HepG2 (cell line): ENCODE results near the gene HSF4. TPM values are rescaled to one million over a fixed set of nuclear protein-coding genes. Genes with fewer than 3 reads are reported as not detected.

ENCODE experiments used
- AGO1 ChIP-seq: fragments of 200-400 bp; formaldehyde crosslinking; IDR thresholded peaks from 2 replicates; pipeline ENCODE4 v1.6.1; 2017; ENCODE audit warnings: mild to moderate bottlenecking, low read depth, low read length, moderate library complexity; ENCODE audit not compliant: poor library complexity, severe bottlenecking
- GABPA ChIP-seq, 2 experiments: IDR thresholded peaks; 2 replicates each; pipeline ENCODE4 v1.6.1; 2011 to 2016; ENCODE audit warnings: low read depth in 2 of 2, low read length in 1 of 2, missing biosample characterization in 1 of 2, missing genetic modification characterization in 1 of 2
- GLI4 ChIP-seq: sonication (generic); formaldehyde crosslinking; IDR thresholded peaks from 2 replicates; pipeline ENCODE4 v1.5.1; 2020; ENCODE audit warnings: missing genetic modification reagents, mild to moderate bottlenecking, moderate library complexity, borderline replicate concordance
- SMARCC2 ChIP-seq: fragments of 450-650 bp; IDR thresholded peaks from 2 replicates; pipeline ENCODE4 v1.6.1; 2017; ENCODE audit warnings: antibody characterized with exemption, mild to moderate bottlenecking
- SP2 ChIP-seq: sonication (generic); formaldehyde crosslinking; IDR thresholded peaks from 2 replicates; pipeline ENCODE4 v1.5.1; 2020; ENCODE audit warnings: mild to moderate bottlenecking, missing genetic modification reagents
- SSRP1 ChIP-seq: IDR thresholded peaks from 2 replicates; pipeline ENCODE4 v1.6.1; 2016; ENCODE audit warnings: control low read depth
- ZFP41 ChIP-seq: sonication (generic); formaldehyde crosslinking; IDR thresholded peaks from 2 replicates; pipeline ENCODE4 v1.4.0; 2020; ENCODE audit warnings: mild to moderate bottlenecking, missing genetic modification reagents, borderline replicate concordance
- ZFYVE20 ChIP-seq: sonication (generic); formaldehyde crosslinking; IDR thresholded peaks from 2 replicates; pipeline ENCODE4 v1.8.0; 2023; ENCODE audit warnings: low read depth, mild to moderate bottlenecking, moderate library complexity, missing genetic modification reagents, borderline replicate concordance
- ZNF230 ChIP-seq: sonication (generic); formaldehyde crosslinking; IDR thresholded peaks from 2 replicates; pipeline ENCODE4 v1.4.0; 2020; ENCODE audit warnings: mild to moderate bottlenecking, missing genetic modification reagents
- ZNF274 ChIP-seq: sonication (generic); formaldehyde crosslinking; IDR thresholded peaks from 2 replicates; pipeline ENCODE4 v1.5.1; 2020; ENCODE audit warnings: mild to moderate bottlenecking, missing genetic modification reagents
- ZNF501 ChIP-seq: sonication (generic); formaldehyde crosslinking; IDR thresholded peaks from 2 replicates; pipeline ENCODE4 v1.5.1; 2020; ENCODE audit warnings: mild to moderate bottlenecking, moderate library complexity, missing genetic modification reagents
- ZNF782 ChIP-seq: sonication (generic); formaldehyde crosslinking; IDR thresholded peaks from 2 replicates; pipeline ENCODE4 v1.4.0; 2020; ENCODE audit warnings: missing genetic modification reagents, mild to moderate bottlenecking, borderline replicate concordance
- ZNF883 ChIP-seq: sonication (generic); formaldehyde crosslinking; IDR thresholded peaks from 2 replicates; pipeline ENCODE4 v1.5.1; 2020; ENCODE audit warnings: mild to moderate bottlenecking, missing genetic modification reagents; ENCODE audit errors: not compliant biosample characterization
- polyA plus RNA-seq, 8 experiments: library from polyadenylated mRNA; depleted of rRNA in 3 of 8; stranded (reverse) in 7 of 8; unstranded in 1 of 8; fragments of >200 nt; fragmentation: Illumina TruSeq in 4 of 8; extraction: Trizol in 4 of 8; gene quantifications; 2 replicates each; pipeline versions ENCODE4 v1.2.1 to v1.2.3, GENCODE V29; 2011 to 2016; ENCODE audit warnings: low read depth in 4 of 8, missing spikeins in 1 of 8, mixed read lengths in 1 of 8; ENCODE audit not compliant: insufficient read depth in 1 of 8
- total RNA-seq, 5 experiments: library from RNA; depleted of rRNA; stranded (reverse); fragments of >200 nt; fragmentation: Illumina TruSeq; extraction: Trizol; gene quantifications; 2 replicates each; pipeline ENCODE4 v1.2.3, GENCODE V29; 2016; ENCODE audit warnings: low read depth in 1 of 5
- TF ChIP-seq, protein P1 (sequence below): sonication (generic); formaldehyde crosslinking; IDR thresholded peaks from 2 replicates; pipeline ENCODE4 v1.8.1; 2022; ENCODE audit warnings: mild to moderate bottlenecking, missing genetic modification reagents
- TF ChIP-seq, protein P2 (sequence below): sonication (generic); formaldehyde crosslinking; IDR thresholded peaks from 2 replicates; pipeline ENCODE4 v1.8.0; 2022; ENCODE audit warnings: missing genetic modification reagents, mild to moderate bottlenecking, moderate library complexity, borderline replicate concordance
- TF ChIP-seq, protein P3 (sequence below): sonication (generic); formaldehyde crosslinking; IDR thresholded peaks from 2 replicates; pipeline ENCODE4 v1.8.1; 2023; ENCODE audit warnings: mild to moderate bottlenecking, moderate library complexity, missing genetic modification reagents
- TF ChIP-seq, protein P4 (sequence below): IDR thresholded peaks from 2 replicates; pipeline ENCODE4 v1.6.1; 2016; ENCODE audit warnings: missing compliant biosample characterization, missing genetic modification reagents, borderline replicate concordance
- TF ChIP-seq, protein P5 (sequence below): sonication (generic); formaldehyde crosslinking; IDR thresholded peaks from 2 replicates; pipeline ENCODE4 v1.4.0; 2020; ENCODE audit warnings: mild to moderate bottlenecking, missing genetic modification reagents
- TF ChIP-seq, protein P6 (sequence below): sonication (generic); formaldehyde crosslinking; IDR thresholded peaks from 2 replicates; pipeline ENCODE4 v1.5.1; 2020; ENCODE audit warnings: missing genetic modification reagents, mild to moderate bottlenecking, borderline replicate concordance

Gene HSF4
- total and polyA plus RNA-seq, 2 of the 13 experiments (the other 11 are each of a cell fraction or from before 2014, with no cell fraction given) = 3.5 to 16.9 TPM

DNA sequence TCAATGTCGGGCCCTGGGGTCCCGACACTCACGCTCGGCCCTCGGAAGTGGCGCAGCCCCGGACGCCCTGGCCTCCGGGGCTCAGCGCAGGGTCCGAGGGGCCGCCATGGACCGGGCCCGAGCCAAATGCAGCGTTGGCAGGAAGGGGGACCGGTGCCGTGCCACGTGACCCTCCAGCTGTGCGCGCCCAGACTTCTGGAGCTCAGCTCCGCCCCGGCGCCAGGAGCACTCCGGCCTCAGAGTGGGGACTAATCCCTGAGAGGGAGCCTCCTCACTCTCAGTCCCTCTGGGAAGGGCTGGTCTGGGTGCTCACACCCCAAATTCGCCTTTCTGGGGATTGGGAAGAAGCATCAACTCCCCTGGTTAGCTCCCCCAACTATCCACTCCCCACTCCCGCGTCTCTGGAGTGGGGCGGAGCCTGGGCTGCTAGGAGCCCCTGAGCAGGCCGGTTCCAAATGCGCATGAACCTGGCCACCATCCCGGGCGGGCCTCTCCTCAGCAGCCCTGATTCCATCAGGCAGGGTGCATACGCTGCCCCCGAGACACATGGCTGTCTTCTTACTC lies 13.6 kb upstream of the HSF4 start, which contains the start of gene B3GNT9 (continued):
- TF ChIP-seq, protein P1, sequence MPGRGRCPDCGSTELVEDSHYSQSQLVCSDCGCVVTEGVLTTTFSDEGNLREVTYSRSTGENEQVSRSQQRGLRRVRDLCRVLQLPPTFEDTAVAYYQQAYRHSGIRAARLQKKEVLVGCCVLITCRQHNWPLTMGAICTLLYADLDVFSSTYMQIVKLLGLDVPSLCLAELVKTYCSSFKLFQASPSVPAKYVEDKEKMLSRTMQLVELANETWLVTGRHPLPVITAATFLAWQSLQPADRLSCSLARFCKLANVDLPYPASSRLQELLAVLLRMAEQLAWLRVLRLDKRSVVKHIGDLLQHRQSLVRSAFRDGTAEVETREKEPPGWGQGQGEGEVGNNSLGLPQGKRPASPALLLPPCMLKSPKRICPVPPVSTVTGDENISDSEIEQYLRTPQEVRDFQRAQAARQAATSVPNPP = 0 out of 2 replicates have a peak, but pooled peaks have one; percentile 20
- no peak for TF ChIP-seq SMARCC2
- TF ChIP-seq, protein P2, sequence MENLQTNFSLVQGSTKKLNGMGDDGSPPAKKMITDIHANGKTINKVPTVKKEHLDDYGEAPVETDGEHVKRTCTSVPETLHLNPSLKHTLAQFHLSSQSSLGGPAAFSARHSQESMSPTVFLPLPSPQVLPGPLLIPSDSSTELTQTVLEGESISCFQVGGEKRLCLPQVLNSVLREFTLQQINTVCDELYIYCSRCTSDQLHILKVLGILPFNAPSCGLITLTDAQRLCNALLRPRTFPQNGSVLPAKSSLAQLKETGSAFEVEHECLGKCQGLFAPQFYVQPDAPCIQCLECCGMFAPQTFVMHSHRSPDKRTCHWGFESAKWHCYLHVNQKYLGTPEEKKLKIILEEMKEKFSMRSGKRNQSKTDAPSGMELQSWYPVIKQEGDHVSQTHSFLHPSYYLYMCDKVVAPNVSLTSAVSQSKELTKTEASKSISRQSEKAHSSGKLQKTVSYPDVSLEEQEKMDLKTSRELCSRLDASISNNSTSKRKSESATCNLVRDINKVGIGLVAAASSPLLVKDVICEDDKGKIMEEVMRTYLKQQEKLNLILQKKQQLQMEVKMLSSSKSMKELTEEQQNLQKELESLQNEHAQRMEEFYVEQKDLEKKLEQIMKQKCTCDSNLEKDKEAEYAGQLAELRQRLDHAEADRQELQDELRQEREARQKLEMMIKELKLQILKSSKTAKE (CRISPR knock-in tag) = 0 out of 2 replicates have a peak, but pooled peaks have one; percentile 7
- TF ChIP-seq ZNF230 (CRISPR knock-in tag) = 0 out of 2 replicates have a peak, but pooled peaks have one; percentile 65
- TF ChIP-seq, protein P3, sequence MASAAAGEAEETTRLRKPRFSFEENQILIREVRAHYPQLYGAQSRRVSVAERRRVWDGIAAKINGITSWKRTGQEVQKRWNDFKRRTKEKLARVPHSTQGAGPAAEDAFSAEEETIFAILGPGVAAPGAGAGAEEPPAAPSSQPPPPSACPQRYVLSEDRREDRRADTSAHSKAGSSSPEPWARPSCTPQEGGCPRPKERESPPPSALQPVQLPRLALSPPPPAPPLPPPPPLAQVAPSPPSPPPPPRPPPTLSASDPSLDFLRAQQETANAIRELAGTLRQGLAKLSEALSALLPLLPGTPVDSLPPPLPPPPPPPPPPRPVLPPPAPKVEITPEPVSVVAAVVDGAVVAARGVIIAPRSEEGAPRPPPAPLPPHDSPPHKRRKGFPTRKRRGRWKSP = no peak
- TF ChIP-seq ZFYVE20 (CRISPR knock-in tag) = 0 out of 2 replicates have a peak, but pooled peaks have one; percentile 32
- no peak for TF ChIP-seq SSRP1 (CRISPR knock-in tag)
- TF ChIP-seq SP2 (CRISPR knock-in tag) = no peak; the same call in 1 of the 2 replicates
- 0 out of 2 replicates have a peak, but pooled peaks have one; percentile 41 for TF ChIP-seq ZNF274 (CRISPR knock-in tag)
- TF ChIP-seq, protein P4, sequence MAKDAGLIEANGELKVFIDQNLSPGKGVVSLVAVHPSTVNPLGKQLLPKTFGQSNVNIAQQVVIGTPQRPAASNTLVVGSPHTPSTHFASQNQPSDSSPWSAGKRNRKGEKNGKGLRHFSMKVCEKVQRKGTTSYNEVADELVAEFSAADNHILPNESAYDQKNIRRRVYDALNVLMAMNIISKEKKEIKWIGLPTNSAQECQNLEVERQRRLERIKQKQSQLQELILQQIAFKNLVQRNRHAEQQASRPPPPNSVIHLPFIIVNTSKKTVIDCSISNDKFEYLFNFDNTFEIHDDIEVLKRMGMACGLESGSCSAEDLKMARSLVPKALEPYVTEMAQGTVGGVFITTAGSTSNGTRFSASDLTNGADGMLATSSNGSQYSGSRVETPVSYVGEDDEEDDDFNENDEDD (CRISPR knock-in tag) = no peak; the same call in 1 of the 2 replicates
- peak; percentile 97 for TF ChIP-seq AGO1
- TF ChIP-seq, protein P5, sequence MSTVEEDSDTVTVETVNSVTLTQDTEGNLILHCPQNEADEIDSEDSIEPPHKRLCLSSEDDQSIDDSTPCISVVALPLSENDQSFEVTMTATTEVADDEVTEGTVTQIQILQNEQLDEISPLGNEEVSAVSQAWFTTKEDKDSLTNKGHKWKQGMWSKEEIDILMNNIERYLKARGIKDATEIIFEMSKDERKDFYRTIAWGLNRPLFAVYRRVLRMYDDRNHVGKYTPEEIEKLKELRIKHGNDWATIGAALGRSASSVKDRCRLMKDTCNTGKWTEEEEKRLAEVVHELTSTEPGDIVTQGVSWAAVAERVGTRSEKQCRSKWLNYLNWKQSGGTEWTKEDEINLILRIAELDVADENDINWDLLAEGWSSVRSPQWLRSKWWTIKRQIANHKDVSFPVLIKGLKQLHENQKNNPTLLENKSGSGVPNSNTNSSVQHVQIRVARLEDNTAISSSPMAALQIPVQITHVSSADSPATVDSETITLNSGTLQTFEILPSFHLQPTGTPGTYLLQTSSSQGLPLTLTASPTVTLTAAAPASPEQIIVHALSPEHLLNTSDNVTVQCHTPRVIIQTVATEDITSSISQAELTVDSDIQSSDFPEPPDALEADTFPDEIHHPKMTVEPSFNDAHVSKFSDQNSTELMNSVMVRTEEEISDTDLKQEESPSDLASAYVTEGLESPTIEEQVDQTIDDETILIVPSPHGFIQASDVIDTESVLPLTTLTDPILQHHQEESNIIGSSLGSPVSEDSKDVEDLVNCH = no peak
- TF ChIP-seq, protein P6, sequence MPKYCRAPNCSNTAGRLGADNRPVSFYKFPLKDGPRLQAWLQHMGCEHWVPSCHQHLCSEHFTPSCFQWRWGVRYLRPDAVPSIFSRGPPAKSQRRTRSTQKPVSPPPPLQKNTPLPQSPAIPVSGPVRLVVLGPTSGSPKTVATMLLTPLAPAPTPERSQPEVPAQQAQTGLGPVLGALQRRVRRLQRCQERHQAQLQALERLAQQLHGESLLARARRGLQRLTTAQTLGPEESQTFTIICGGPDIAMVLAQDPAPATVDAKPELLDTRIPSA (CRISPR knock-in tag) = peak; percentile 65; the same call in 1 of the 2 replicates
- no peak for TF ChIP-seq GABPA (IDR thresholded peaks at IDR 0.05; ENCODE audit: low read depth, low read length)
- TF ChIP-seq GABPA (CRISPR knock-in tag; IDR thresholded peaks at IDR 0.05; ENCODE audit: low read depth) = no peak
- TF ChIP-seq ZNF782 = no peak
- peak; percentile 70; the same call in 1 of the 2 replicates for TF ChIP-seq ZNF501 (CRISPR knock-in tag)
- peak; percentile 79; the same call in 1 of the 2 replicates for TF ChIP-seq GLI4 (CRISPR knock-in tag)
- TF ChIP-seq ZNF883 (CRISPR knock-in tag) = no peak
- TF ChIP-seq ZFP41 (CRISPR knock-in tag) = peak; percentile 94
